Stimulated activated CD4-positive, alpha-beta T cell treated with anti-CD3 and anti-CD28 coated beads, TNF-alpha, amount 100 ng/mL, for 48 hours (primary cell): Measurements from ENCODE around the gene CBFB.

Source experiments
- DNase-seq, 3 donors: peaks; one replicate each; pipeline ENCODE4 v3.0.0-alpha.2; 2020; ENCODE audit warnings: low read depth in 3 of 3

The CBFB gene

DNA sequence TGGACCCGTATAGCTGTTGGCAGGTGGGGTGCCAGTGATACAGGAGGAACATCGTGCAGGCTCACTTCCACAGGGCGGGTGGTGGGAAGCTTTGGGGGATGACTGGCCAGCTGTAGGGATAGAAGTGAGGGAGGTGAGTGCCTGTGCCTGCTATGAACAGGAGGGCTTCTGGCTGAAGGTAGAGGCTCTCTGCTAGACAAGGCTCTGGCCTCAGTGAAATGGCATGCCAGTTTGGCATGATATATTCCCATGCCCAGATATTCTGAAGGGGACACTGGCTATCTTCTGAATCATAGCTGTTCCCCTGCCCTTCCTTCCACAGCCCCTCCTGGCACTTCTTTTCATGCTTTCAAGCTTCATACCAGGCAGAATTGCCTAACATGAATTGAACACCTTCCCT lies 99.9 kb downstream of the CBFB start:
- no peak for DNase-seq

DNA sequence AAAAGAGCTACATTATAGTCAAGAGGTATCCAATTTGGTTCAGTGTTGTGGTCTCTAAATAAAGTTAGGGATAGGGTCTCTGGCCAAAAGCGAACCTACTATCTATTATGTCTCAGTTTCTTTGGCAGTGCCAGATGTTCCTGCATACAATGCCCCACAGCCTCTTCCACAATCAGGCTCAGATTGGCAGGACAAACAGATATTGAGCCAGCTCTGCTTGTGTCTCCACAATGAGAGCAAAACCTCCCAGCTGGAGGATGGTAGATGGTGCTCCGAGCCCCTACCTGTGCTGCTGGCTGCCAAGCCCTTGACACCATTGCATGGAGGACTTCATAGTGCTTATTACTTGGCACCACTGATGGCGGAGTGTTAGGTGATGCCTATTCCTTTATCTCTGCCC lies 100.5 kb downstream of the CBFB start:
- no peak for DNase-seq

DNA sequence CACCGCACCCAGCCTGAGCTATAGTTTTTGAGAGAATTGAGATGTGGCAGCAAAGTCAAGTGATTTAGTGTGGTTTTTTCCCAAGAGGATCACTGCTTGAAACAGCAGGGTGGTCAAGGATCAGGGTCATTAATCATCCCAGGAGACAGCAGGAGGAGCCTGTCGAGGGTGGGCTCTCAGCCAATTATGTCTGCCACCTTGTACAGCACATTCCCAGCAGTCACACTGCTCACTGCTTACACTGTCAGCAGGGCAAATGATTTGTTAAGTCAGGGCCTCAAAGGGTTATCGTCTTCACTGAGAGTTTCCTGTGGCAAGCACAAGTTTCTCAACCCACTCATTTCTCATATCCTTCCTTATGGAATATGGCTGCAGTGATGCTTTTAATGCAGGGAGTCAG lies 108.7 kb downstream of the CBFB start:
- no peak for DNase-seq

DNA sequence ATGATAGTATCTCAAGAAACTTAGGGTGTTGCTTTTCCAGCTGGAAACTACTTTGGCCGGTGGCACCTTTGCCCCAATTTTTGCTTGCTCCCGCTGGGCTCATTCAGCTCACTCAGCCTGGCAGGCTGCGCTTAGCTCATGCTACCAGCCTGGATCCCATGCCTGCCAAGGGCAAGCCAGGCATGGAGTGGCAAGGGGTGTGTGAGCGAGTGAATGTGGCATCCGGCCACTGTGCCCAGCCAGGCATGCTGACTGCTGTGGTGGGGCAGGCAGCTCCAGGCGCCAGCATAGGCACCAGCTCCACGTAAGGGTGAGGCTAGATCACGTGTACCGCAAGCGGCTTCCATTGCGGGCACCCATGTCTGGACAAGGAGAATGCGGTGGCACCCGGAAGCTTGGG lies 112.4 kb downstream of the CBFB start:
- DNase-seq, result no peak

DNA sequence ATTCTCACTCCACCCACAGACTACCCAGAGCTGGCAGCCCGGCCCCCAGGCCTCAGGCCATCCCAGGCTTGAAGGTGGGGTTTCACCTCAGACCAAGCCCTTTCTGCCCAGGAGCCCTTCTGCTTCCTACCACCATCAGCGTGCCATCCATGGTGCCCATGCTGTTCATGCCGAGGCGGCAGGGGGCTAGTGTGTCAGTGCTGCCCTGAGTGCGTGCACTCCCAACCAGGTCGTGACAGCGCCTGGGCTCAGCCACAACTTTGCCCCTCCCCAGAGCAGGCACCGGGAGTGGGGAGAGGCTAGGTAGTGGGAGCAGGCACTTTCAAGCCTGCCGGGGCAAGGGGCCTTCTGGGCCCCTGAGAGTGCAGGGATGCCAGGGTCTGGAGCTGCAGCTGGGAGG lies 113.4 kb downstream of the CBFB start:
- DNase-seq, result no peak

DNA sequence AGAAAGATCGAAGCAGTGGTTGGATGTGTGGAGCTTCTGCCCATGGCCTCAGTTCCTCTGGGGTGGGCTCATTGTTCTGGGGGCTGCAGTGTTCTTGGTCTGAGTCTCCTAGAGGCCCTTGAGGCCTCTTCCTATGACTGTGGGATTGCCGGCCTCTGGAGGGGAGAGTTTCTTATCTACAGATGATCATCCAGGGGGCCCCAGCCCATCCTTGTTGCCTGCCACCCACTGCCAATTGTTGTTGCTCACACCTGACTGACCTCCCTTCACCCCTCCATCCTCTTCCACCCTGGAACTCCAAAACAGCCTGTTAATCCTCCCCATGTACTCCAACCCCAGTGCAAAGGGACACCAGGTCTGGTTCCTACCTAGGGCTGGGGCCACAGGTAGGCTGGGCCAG lies 116.0 kb downstream of the CBFB start:
- DNase-seq, result no peak

DNA sequence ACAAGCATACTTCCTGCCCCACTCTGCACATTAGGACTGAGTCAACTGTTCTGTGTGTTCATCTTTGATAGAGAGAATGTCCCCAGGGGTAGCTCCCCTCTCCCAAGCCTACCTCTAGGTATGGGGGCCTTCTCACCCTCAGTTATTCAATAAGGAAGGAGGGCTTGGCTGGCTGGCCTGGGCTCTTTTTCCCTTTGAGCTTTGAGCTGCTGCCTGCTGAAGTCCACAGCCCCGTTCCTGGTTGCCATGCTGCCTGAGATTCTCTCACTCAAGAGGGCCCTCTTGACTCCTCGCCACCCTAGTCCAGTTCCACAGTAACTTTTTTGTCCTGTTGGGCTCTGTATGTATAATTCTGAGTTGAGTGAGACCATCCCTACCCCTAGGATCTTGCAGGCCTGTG lies 116.8 kb downstream of the CBFB start:
- no peak for DNase-seq

DNA sequence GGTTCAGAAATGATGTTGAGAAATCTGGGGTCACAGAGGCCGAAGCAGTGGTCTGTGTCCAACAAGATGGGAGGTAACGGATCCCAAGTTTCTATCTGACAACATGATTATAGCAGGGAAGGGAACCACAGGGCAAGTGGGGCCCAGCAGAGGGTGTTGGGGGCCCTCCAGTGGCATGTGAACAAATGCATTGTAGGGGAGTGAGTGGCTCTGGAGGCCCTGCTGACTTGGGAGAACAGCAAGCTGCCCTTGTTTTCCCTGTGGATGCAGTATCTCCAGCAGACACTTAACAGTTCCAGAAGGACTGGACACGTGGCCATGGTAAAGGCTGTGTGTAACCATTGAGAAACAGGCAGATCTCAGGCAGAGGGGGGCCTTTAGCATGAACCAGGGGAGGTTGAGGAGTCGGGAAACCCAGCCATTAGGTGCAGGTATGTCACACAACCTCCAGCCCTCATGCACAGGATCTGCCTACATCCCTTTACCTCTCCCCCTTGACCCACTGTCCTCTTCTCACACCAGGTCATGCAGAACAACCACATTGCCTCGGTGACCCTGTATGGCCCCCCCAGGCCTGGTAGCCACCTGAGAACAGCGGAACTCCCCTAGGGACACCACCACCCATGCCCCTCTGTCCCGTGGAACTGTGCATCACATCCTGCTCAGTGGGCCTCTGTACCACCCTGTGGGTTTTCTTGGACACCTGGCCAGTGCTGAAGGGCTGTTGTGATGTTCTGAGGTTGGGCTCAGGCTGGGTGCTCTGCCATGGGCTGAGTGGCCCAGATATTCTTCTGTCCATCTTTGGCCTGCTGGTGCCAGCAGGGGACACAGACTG lies 117.8 kb downstream of the CBFB start:
- no peak for DNase-seq

DNA sequence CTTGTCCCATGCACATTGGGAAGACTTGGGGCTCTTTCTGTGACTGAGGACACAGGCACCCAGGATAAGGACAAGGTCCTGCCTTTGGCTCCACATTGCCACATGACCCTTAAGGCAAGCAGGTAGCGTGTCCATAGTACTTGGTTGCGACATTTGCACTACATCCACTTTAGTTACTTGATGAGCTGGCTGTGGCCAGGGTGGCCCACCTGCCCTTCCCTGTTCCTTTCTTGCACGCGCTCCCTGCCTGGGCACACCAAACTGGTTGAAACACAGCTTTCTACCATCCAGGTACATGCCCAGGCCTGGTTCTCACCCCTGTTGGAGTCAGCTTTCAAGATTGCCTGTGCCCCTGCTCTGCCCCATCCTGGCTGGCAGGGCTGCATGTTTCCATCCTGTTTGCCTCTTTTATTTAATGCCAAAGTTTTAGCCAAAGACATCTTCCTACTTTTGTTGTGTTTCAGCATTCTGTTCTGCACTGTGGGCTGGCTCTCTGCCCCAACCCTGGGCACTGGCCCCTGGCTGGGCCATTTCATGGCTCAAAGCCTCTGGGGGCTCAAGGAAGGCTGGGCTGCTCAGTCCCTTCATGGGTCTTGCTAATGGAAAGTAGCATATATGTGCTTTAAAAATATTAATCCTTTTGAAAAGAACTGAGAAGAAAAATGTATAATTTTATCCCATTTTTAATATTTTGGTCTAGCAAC lies 118.6 kb downstream of the CBFB start:
- DNase-seq, result no peak

DNA sequence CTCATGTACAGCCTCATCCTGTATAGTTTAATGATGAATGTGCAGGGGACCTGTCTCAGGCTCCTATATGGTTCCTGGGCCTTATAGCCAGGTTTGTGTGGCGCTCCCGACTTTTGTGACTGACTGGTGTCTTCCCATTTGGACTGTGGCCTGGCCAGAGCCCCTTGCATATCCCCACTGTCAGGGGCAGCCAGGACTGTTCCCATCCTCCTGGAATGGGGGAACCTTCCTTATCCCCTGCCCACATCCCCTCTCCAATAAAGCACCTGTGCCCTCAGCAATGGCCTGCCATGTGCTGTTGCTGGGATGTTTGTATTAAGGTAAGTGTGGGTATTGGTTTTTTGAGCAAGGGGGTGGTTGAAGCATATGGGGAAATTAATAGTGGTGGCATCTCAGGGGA lies 119.3 kb downstream of the CBFB start:
- DNase-seq, result no peak

DNA sequence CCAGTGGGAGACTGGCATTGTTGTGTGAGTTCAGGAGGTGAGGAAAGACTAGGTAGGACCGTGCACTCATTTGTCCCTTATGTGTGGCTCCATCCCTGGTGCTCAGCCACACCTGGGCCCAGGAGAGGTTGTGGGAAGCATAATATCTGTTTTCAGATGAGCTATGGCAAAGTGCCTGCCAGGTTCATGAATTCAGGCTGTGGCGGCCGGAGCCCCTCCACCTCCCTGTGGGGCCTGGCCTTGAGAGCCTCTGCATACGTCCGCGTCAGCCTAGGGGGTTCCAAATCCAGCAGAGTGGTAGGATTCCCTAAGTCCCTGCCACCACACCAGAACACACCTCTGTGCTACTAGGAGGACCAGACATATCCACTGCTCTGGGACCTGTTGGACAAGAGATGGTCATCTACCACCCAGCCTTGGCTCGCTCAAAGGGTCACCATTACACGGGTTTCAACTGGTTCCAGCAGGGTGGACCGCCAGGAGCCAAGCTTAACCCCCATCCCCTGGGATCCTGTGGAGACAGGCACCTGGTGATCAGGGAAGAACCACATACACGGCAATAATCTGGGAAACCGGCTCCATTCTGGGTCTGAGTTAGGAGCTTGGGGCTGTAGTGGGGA lies 119.8 kb downstream of the CBFB start:
- DNase-seq, result no peak

DNA sequence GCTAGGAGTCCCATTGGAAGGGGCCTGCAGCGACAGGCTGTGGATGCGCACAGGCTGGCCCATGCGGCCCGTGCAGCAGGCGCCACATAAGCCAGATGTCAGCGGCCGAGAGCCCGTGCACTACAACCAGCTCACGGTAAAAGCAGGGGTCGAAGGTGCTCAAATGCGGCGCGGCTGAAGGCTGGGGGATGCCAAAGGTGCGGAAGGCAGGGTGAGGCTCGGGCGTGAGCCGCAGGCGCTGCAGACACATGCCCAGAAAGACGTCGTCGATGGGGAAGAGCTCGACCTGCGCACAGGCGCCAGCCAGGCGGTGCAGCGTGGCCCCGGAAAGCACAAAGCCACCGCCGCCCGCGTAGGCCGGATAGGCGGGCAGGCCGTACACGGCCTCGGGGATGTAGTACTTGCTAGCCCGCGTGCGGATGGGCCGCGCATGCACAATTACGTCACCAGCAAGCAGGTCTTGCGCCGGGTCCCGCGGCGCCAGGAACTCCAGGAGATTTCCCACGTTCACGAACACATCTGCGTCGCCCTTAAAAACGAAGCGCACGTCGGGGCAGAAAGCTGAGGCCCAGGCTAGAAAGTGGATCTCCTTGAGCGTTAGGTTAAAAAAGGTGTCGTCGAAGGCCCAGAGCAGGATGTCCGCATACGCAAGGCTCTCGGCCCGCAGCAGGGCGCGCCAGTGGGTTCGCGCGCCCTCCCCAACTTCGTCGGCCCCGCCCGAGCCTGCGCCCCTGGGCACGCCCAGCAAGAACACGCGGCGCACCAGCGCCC lies 120.5 kb downstream of the CBFB start:
- DNase-seq, result no peak

DNA sequence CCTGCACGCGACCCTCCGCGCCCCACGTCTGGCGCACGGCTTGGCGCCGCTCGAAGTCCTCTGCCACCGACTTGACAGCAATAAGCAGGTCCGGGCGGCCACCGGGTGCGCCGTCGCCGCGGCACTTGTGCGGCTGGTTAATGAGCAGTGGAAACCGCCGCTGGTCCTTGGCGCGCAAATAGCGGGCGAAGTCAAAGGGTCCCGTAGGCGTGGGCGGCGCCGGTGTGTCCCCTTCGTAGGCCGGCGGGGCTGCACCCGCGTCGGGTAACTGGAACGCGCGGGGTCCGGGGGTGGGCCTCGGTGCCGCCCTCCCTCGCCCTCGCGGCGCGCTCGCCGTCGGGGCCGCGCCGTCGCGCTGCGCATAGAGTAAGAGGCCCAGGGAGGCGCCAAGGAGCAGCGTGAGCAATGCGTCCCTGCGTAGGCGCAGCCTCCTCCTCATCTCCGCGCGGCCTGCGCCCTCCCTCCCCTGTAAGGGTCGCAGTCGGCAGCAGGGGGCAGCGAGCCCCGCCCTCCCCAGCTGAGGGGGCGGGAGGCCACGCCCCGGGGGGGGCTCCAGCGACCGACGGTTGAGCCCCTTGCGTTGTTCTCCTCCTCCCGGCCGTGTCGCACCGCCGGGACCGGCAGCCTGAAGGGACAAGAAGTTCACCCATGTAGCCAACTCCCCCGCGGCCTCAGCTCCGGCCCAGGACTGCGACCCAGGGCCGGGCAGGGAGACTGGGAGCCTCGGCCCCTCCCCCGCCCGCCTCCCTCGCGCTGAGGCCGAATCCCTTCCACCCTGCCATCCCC lies 121.3 kb downstream of the CBFB start:
- no peak for DNase-seq
